Fibroblast of the aortic adventitia (primary cell): ENCODE data around the gene RAB27A. TPM values are rescaled to one million over a fixed set of nuclear protein-coding genes. Genes with fewer than 3 reads are reported as not detected.
"Not testable (repeated sequence)": the region's sequence is repeated elsewhere in the genome, so short reads cannot be mapped to it uniquely, and the experiment has no call there.

Experiments
- DNase-seq: peaks from one replicate; pipeline ENCODE4 v3.0.0-alpha.2; 2010; ENCODE audit warnings: low read depth
- H3K4me3 ChIP-seq: 2 replicates; pipeline ENCODE4 v1.5.1; 2011; ENCODE audit warnings: low read depth, mild to moderate bottlenecking, control low read depth, low read length, moderate library complexity
- total RNA-seq: library from RNA; depleted of rRNA; stranded (reverse); fragments of >200 nt; gene quantifications from 2 replicates; pipeline ENCODE4 v1.2.3, GENCODE V29; 2012; ENCODE audit warnings: low replicate concordance
- TF ChIP-seq, protein P1 (sequence below): IDR thresholded peaks from 2 replicates; pipeline ENCODE4 v1.5.1; 2011; ENCODE audit warnings: mild to moderate bottlenecking, low read length, control low read depth, inconsistent platforms; ENCODE audit not compliant: insufficient read depth

The RAB27A gene
- total RNA-seq, 1 donor = 9.9 TPM

DNA sequence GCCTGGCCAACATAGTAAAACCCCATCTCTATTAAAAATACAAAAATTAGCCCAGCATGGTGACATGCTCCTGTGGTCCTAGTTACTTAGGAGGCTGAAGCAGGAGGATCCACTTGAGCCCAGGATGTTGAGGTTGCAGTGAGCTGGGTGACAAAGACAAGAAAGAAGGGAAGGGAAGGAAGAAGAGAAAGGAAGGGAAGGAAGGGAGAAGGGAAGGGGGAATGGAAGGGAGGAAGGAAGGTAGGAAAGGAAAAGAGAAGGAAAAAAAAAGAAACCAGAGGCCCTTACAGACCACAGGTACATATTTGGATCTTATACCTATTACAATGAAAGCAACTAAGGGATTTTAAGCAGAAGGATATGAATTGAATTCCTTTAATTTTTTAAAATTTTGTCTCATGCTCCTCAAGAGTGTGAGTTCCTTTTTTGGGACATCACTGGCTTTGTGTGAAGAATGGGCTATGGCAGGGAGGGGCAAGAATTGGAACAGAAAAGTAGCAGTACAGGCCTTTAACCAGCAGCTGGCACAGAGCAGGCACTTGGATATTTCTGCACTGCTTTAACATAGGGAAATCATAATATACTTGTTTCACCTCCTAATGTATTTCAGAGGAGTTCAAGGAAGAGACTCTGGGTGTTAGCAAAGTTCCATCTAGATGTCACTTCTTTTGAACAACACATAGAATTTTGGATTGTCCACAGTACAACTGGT, 7.9 kb downstream of the RAB27A start:
- H3K4me3 ChIP-seq = no peak overlapping the region
- no peak for DNase-seq
- TF ChIP-seq, protein P1, sequence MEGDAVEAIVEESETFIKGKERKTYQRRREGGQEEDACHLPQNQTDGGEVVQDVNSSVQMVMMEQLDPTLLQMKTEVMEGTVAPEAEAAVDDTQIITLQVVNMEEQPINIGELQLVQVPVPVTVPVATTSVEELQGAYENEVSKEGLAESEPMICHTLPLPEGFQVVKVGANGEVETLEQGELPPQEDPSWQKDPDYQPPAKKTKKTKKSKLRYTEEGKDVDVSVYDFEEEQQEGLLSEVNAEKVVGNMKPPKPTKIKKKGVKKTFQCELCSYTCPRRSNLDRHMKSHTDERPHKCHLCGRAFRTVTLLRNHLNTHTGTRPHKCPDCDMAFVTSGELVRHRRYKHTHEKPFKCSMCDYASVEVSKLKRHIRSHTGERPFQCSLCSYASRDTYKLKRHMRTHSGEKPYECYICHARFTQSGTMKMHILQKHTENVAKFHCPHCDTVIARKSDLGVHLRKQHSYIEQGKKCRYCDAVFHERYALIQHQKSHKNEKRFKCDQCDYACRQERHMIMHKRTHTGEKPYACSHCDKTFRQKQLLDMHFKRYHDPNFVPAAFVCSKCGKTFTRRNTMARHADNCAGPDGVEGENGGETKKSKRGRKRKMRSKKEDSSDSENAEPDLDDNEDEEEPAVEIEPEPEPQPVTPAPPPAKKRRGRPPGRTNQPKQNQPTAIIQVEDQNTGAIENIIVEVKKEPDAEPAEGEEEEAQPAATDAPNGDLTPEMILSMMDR = peak; percentile 31

DNA sequence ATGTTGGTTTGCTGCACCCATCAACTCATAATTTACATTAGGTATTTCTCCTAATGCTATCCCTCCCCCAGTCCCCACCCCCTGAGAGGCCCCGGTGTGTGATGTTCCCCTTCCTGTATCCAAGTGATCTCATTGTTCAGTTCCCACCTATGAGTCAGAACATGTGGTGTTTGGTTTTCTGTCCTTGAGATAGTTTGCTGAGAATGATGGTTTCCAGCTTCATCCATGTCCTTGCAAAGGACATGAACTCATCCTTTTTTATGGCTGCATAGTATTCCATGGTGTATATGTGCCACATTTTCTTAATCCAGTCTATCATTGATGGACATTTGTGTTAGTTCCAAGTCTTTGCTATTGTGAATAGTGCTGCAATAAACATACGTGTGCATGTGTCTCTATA, 9.0 kb downstream of the RAB27A start:
- not testable (repeated sequence) for DNase-seq, H3K4me3 ChIP-seq

DNA sequence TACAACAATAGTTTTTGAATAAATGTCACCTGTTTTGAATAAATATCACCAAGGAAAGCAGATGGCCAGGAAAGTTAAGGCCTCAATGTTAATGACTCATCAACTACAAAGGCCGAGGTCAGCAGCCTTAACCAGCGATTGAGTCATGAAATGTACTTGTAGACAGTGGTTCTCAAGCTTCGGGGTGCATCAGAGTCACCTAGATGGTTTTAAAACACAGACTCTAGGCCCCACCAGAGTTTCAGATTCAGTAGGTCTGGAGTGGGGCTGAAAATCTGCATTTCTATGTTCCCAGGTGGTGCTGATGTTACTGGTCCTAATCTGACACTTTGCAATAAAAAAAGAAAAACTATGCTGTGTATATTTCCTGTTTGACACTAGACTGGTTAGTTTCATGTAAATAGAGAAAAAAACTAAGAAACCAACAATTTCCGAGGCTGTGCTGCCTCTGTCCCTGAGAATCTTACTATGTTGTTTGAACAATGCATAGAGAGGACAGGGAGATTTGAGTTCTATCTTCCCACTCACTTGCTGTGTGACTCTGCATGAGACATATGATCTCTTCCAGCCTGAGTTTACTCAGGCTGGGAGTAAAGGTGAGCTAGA, 9.8 kb downstream of the RAB27A start:
- H3K4me3 ChIP-seq = no peak overlapping the region
- TF ChIP-seq, protein P1 = no peak
- peak; percentile 79 for DNase-seq

DNA sequence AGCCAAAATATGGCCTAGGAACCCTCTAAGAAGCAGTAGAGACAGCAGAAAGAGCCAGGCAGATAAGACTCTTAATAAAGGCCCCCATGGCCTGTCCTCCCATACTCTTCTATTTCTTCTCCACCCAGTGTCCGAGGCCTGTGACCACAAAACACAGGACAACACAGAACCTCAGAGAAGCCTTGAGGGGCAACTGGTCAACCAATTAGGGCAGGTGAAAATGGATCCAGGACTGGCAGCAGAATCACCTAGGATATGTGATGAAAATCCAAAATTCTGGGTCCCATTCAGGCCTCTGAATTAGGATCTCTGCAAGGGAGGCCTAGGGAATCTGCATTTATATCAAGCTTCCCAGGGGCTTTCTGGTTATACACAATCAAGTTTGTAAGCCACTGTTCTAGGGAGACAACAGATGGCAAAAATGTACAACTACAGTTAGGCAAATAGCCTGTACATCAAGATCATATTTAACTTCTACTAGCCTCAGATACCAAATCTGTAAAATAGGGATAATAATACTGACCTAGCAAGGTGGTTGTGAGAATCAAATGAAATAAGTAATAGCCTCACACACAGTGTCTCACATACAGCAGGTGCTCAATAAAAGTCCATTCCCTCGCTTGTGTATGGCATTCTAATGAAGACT, 10.4 kb downstream of the RAB27A start:
- no peak for DNase-seq
- no peak overlapping the region for H3K4me3 ChIP-seq
- TF ChIP-seq, protein P1 = no peak

DNA sequence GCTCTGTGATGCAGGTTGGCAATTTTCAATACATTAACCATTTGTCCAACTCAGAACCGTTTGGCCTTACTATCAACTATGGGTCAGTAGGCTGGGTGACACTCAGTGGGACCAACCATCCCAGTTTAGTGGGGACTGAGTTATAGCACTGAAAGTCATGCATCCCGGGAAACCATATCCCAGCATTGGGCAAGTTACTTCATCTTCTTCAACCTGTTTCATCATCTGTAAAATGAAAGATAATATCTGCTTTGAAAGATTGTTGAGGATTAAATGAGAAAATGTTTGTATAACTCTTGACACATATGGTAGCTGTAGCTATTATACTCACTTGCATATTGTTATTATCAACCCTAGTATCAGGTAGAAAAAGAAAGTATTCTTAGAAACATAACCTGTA, 11.9 kb downstream of the RAB27A start:
- H3K4me3 ChIP-seq = no peak overlapping the region
- no peak for DNase-seq
- TF ChIP-seq, protein P1 = no peak

DNA sequence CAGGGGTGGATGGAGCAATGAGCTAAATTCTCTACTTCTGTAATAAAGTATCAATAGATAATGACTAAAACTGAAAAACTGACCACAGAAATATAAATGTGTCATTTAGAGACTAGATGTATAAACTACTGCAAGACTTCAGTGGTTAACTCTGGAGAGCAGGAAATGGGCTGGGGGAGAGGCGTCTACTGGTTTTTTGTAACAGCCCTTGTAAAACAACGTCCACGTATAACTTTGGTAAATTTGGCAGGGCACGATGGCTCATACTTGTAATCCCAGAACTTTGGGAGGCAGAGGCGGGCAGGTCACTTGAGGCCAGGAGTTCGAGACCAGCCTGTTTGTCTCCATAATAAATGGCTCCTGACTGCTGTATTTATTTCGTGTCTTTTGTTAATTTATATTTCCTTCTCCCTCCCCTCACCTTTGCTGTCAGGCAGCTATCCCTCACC, 12.5 kb downstream of the RAB27A start:
- no peak for DNase-seq
- TF ChIP-seq, protein P1 = no peak
- no peak overlapping the region for H3K4me3 ChIP-seq

DNA sequence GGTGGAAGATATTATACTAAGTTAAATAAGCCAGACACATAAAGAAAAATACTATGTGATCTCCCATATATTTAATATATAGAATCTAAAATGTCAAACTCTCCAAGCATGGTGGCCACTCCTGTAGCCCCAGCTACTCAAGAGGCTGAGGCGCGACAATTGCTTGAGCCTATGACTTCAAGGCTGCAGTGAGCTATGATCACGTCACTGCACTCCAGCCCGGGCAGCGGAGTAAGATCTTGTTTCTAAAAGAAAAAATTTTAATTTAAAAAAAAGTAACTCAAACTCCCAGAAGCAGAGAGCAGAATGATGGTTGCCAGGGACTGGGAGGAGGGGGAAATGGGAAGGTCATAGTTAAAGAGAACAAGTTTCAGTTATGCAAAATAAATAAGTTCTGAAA, 13.3 kb downstream of the RAB27A start:
- H3K4me3 ChIP-seq = no peak overlapping the region
- TF ChIP-seq, protein P1 = no peak
- DNase-seq = no peak
